Hepatocyte (in vitro differentiated cells): ENCODE data around the gene PHF21B. TPM values are rescaled to one million over a fixed set of nuclear protein-coding genes. Genes with fewer than 3 reads are reported as not detected.
"Not testable (repeated sequence)": the region's sequence is repeated elsewhere in the genome, so short reads cannot be mapped to it uniquely, and the experiment has no call there.

Source experiments
- DNase-seq: peaks from one replicate; pipeline ENCODE4 v3.0.0-alpha.2; 2016; ENCODE audit warnings: low spot score
- H2AFZ ChIP-seq: fragments of 200-600 bp; sonication (generic); 2 replicates; pipeline ENCODE4 v1.6.0; 2016; ENCODE audit warnings: antibody characterized with exemption, mild to moderate bottlenecking
- H3K27ac ChIP-seq: fragments of 200-600 bp; sonication (generic); 2 replicates; pipeline ENCODE4 v1.5.1; 2016; ENCODE audit warnings: mild to moderate bottlenecking
- H3K27me3 ChIP-seq: fragments of 200-600 bp; sonication (generic); 2 replicates; pipeline ENCODE4 v1.6.1; 2016
- H3K36me3 ChIP-seq: fragments of 200-600 bp; sonication (generic); replicated peaks from 2 replicates; pipeline ENCODE4 v1.5.1; 2016; ENCODE audit warnings: low read depth; ENCODE audit not compliant: insufficient read depth
- H3K4me1 ChIP-seq: fragments of 200-600 bp; sonication (generic); 2 replicates; pipeline ENCODE4 v1.5.1; 2016; ENCODE audit warnings: mild to moderate bottlenecking, moderate library complexity; ENCODE audit not compliant: insufficient read depth
- H3K4me2 ChIP-seq: fragments of 200-600 bp; sonication (generic); 2 replicates; pipeline ENCODE4 v1.6.0; 2016
- H3K4me3 ChIP-seq: fragments of 200-600 bp; sonication (generic); 2 replicates; pipeline ENCODE4 v1.5.1; 2016; ENCODE audit warnings: mild to moderate bottlenecking
- H3K79me2 ChIP-seq: fragments of 200-600 bp; sonication (generic); 2 replicates; pipeline ENCODE4 v1.6.0; 2017; ENCODE audit warnings: mild to moderate bottlenecking
- H3K9me2 ChIP-seq: fragments of 200-600 bp; sonication (generic); replicated peaks from 2 replicates; pipeline ENCODE4 v1.6.0; 2017; ENCODE audit warnings: mild to moderate bottlenecking; ENCODE audit not compliant: insufficient read depth
- H3K9me3 ChIP-seq: fragments of 200-600 bp; sonication (generic); 2 replicates; pipeline ENCODE4 v1.5.1; 2016; ENCODE audit warnings: low read depth, mild to moderate bottlenecking
- H4K20me1 ChIP-seq: fragments of 200-600 bp; sonication (generic); 2 replicates; pipeline ENCODE4 v1.6.0; 2016; ENCODE audit warnings: mild to moderate bottlenecking; ENCODE audit not compliant: insufficient read depth, poor library complexity, severe bottlenecking
- CTCF ChIP-seq: fragments of 200-600 bp; sonication (generic); IDR thresholded peaks from 2 replicates; pipeline ENCODE4 v1.5.1; 2016; ENCODE audit warnings: antibody characterized with exemption, mild to moderate bottlenecking; ENCODE audit not compliant: poor library complexity
- EZH2 ChIP-seq: fragments of 200-600 bp; sonication (generic); IDR thresholded peaks from 2 replicates; pipeline ENCODE4 v1.6.1; 2016; ENCODE audit warnings: antibody characterized with exemption, mild to moderate bottlenecking, borderline replicate concordance
- EZH2phosphoT487 ChIP-seq: fragments of 200-600 bp; sonication (generic); IDR thresholded peaks from one replicate; pipeline ENCODE4 v1.6.1; 2018; ENCODE audit warnings: antibody characterized with exemption, mild to moderate bottlenecking, low read depth, moderate library complexity; ENCODE audit not compliant: unreplicated experiment, severe bottlenecking
- WGBS: methylation state at CpG from one replicate; pipeline ENCODE4 v1.1.6; 2016; ENCODE audit warnings: low lambda C conversion rate; ENCODE audit errors: missing lambda C conversion rate; 5-methylcytosine and 5-hydroxymethylcytosine counted together
- polyA plus RNA-seq: library from polyadenylated mRNA; unstranded; fragments of >200 nt; fragmentation: Nextera tagmentation; extraction: Ambion mirVana; gene quantifications from 2 replicates; pipeline ENCODE4 v1.2.1, GENCODE V29; 2016
- total RNA-seq: library from RNA; depleted of rRNA; stranded (reverse); fragments of >200 nt; gene quantifications from 2 replicates; pipeline ENCODE4 v1.2.3, GENCODE V29; 2014

The PHF21B gene
- total and polyA plus RNA-seq, 2 experiments from 2014 or later, result 0.86 to 1.9 TPM

- H4K20me1 ChIP-seq, result no peaks in the 10 kb centered on the region
- TF ChIP-seq EZH2phosphoT487, result no peak
- TF ChIP-seq CTCF, result no peak
- no peak for TF ChIP-seq EZH2
- no peaks in the 10 kb centered on the region for H3K36me3 ChIP-seq
- H3K9me3 ChIP-seq, result no peaks in the 10 kb centered on the region
- H3K9me2 ChIP-seq, result no peaks in the 10 kb centered on the region
- H3K4me1 ChIP-seq, result no peaks in the 10 kb centered on the region
- 96% methylated on average over 15 of the region's 15 CpGs for WGBS
- no peaks in the 10 kb centered on the region for H3K27me3 ChIP-seq
- H3K79me2 ChIP-seq, result no peaks in the 10 kb centered on the region
- H3K4me3 ChIP-seq, result no peak overlapping the region
- no peak overlapping the region for H2AFZ ChIP-seq
- DNase-seq, result no peak
- no peak overlapping the region for H3K27ac ChIP-seq
- H3K4me2 ChIP-seq, result no peak overlapping the region
Observed at GRCh38 chr22:44925465-44926123, 84.2 kb downstream of the PHF21B start.

- 93% methylated on average over 8 of the region's 8 CpGs for WGBS
- DNase-seq, result no peak
- Histone ChIP-seq H3K4me3 (no peak overlapping the region), H3K79me2 (no peaks in the 10 kb centered on the region), H2AFZ (no peak overlapping the region), H3K4me1 (no peaks in the 10 kb centered on the region), H4K20me1 (no peaks in the 10 kb centered on the region), H3K27me3 (no peaks in the 10 kb centered on the region), H3K27ac (no peak overlapping the region), H3K9me3 (no peaks in the 10 kb centered on the region), H3K4me2 (no peak overlapping the region), H3K9me2 (no peaks in the 10 kb centered on the region), H3K36me3 (no peaks in the 10 kb centered on the region)
- TF ChIP-seq CTCF (no peak), EZH2phosphoT487 (no peak), EZH2 (no peak)
Observed at GRCh38 chr22:44924710-44925109, 85.1 kb downstream of the PHF21B start.

GRCh38 chr22:44924098-44924497, 85.7 kb downstream of the PHF21B start:
- H3K4me2 ChIP-seq, result no peak overlapping the region
- TF ChIP-seq CTCF, result no peak
- TF ChIP-seq EZH2phosphoT487, result no peak
- TF ChIP-seq EZH2, result no peak
- 94% methylated on average over 5 of the region's 5 CpGs for WGBS
- H3K27me3 ChIP-seq, result no peaks in the 10 kb centered on the region
- no peaks in the 10 kb centered on the region for H3K9me2 ChIP-seq
- H3K27ac ChIP-seq, result no peak overlapping the region
- no peak overlapping the region for H3K4me3 ChIP-seq
- no peaks in the 10 kb centered on the region for H4K20me1 ChIP-seq
- no peaks in the 10 kb centered on the region for H3K4me1 ChIP-seq
- H3K36me3 ChIP-seq, result no peaks in the 10 kb centered on the region
- no peaks in the 10 kb centered on the region for H3K9me3 ChIP-seq
- H3K79me2 ChIP-seq, result no peaks in the 10 kb centered on the region
- no peak for DNase-seq
- H2AFZ ChIP-seq, result no peak overlapping the region

GRCh38 chr22:44921766-44922165, 88.0 kb downstream of the PHF21B start:
- not testable (repeated sequence) for H3K4me1 ChIP-seq, DNase-seq, H3K9me3 ChIP-seq, H2AFZ ChIP-seq, H3K4me3 ChIP-seq, H3K36me3 ChIP-seq, H3K4me2 ChIP-seq, H3K9me2 ChIP-seq, H3K27ac ChIP-seq, H4K20me1 ChIP-seq, H3K79me2 ChIP-seq, H3K27me3 ChIP-seq
- WGBS, result 89% methylated on average over 11 of the region's 11 CpGs
